Measurements from ENCODE around the gene NOD2.

DNA sequence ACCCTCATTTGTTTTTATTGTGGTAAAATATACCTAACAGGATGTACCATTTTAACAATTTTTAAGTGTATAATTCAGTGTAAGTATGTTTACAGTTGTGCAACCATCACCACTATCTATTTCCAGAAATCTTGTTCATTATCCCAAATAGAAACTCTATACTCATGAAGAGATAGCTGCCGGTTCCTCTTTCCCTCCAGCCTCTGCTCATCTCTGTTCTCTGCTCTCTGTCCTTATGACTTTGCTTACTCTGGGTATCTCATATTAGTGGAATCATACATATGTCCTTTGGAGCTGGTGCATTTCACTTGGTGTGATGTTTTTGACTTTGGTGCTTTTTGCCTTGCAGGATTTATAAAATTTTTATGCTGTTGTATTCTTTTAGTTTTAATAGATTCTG is 67.9 kb downstream of the NOD2 start:
- TF ChIP-seq, protein P1, sequence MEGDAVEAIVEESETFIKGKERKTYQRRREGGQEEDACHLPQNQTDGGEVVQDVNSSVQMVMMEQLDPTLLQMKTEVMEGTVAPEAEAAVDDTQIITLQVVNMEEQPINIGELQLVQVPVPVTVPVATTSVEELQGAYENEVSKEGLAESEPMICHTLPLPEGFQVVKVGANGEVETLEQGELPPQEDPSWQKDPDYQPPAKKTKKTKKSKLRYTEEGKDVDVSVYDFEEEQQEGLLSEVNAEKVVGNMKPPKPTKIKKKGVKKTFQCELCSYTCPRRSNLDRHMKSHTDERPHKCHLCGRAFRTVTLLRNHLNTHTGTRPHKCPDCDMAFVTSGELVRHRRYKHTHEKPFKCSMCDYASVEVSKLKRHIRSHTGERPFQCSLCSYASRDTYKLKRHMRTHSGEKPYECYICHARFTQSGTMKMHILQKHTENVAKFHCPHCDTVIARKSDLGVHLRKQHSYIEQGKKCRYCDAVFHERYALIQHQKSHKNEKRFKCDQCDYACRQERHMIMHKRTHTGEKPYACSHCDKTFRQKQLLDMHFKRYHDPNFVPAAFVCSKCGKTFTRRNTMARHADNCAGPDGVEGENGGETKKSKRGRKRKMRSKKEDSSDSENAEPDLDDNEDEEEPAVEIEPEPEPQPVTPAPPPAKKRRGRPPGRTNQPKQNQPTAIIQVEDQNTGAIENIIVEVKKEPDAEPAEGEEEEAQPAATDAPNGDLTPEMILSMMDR (conservative IDR thresholded peaks at IDR 0.05 in 1 of 2, IDR thresholded peaks at IDR 0.05 in 1 of 2; ENCODE audit: extremely low read depth in 1 of 2, insufficient read depth in 1 of 2, low read depth in 1 of 2, low read length in 2 of 2): no peak
- no peak for TF ChIP-seq EZH2 (IDR thresholded peaks at IDR 0.05; ENCODE audit: borderline replicate concordance, low read length)

All from mammary epithelial cell (primary cell).